Measurements from ENCODE around the gene PHF21B.

The PHF21B gene

DNA sequence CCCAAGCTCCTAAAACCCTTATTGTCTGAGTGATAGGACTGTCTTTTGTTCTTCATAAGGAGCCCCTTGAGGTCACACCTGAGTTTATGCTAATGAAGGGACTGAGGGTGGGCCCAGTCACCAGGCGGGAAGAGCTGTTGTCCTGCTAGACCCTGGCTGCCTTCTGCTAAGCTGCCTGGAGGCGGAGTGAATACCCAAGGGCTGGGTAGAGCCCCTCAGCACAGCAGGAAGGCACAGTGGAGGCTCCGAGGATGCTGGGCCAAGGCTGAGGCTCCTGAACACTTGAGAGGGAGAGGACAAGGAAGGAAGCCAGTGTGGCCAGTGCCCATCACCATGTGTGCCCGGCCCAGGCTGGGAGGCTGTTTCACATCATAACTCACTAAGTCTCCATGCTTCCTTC is 4.8 kb upstream of the PHF21B start:
- DNase-seq (ENCODE audit: low read depth, low spot score), result no peak

- no peak for DNase-seq (ENCODE audit: low read depth, low spot score)
Measured at GRCh38 chr22:45013138-45013537, 3.3 kb upstream of the PHF21B start.

DNA sequence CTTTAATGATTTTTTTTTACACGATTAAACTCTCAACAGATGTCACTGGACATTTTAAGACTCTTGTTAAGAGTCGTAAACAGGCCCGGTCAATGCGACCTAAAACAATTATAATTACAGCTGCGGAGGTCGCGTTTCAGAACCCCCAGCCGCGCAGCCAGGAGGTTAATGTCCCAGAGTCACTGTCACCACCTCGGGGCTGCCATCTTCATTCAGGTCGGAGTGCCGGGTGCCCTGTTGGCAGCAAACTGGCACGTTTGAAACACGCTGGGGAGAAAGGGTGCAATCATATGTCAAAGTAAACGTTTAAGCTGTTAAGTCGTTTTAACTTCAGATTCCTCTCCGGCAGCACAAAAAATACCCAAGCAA is 711 bp upstream of the PHF21B start:
- DNase-seq (ENCODE audit: low read depth, low spot score), result no peak

- DNase-seq (ENCODE audit: low read depth, low spot score), result peak; percentile 56
Measured at GRCh38 chr22:45008751-45009605, 827 bp downstream of the PHF21B start.

DNA sequence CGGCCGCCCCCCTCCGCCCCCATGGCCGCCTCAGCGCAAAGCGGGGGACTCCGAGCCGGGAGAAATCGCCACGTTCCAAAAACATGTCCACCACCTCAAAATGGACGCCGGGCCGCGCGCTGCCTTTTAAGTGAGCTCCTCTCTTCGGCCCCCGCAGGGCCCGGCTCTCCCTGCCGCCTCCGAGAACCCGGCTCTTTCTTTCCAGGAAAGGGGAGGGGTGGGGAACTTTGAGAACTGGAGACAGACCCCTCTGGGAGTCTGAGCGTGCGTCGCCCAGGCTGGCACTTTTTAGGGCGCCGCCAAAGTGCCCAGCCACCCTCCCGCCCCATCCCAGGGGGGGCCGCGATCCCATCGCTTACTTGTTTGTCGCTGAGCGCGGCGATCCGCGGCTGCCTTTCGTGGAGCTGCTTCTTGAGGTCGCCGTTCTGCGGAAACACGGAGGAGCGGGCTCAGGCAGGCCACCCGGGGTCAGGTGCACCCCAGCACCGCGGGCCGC is 1.6 kb downstream of the PHF21B start:
- peak; percentile 54 for DNase-seq (ENCODE audit: low read depth, low spot score)

GRCh38 chr22:45007391-45008185 is 2.2 kb downstream of the PHF21B start:
- peak; percentile 89 for DNase-seq (ENCODE audit: low read depth, low spot score)

- DNase-seq (ENCODE audit: low read depth, low spot score), result peak; percentile 84
Measured at GRCh38 chr22:45006964-45007390, 2.8 kb downstream of the PHF21B start.

- peak; percentile 49 for DNase-seq (ENCODE audit: low read depth, low spot score)
Measured at GRCh38 chr22:45006111-45006963, 3.5 kb downstream of the PHF21B start.

DNA sequence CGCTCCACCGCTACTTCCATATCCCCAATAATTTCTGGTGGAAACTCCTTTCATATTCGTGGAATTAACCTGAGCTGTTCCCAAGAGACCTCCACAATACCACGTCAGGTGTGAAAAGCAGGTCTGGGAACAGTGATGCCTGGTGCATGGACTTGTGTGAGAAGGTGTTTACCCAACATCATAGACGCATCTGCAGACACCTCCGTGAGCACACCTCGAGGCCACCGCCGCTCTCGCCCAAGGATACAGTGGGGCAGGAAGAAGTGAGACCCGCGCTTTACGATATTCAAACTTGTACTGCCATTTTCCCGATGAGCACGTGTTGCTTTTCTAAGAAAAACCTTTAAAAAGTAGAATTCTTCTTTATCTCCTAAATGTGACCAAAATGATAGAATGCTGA is 8.2 kb downstream of the PHF21B start:
- DNase-seq (ENCODE audit: low read depth, low spot score), result no peak

- no peak for DNase-seq (ENCODE audit: low read depth, low spot score)
Measured at GRCh38 chr22:45000330-45000729, 9.5 kb downstream of the PHF21B start.

GRCh38 chr22:44999687-45000086 is 10.1 kb downstream of the PHF21B start:
- DNase-seq (ENCODE audit: low read depth, low spot score), result no peak

GRCh38 chr22:44999231-44999630 is 10.6 kb downstream of the PHF21B start:
- DNase-seq (ENCODE audit: low read depth, low spot score), result no peak

DNA sequence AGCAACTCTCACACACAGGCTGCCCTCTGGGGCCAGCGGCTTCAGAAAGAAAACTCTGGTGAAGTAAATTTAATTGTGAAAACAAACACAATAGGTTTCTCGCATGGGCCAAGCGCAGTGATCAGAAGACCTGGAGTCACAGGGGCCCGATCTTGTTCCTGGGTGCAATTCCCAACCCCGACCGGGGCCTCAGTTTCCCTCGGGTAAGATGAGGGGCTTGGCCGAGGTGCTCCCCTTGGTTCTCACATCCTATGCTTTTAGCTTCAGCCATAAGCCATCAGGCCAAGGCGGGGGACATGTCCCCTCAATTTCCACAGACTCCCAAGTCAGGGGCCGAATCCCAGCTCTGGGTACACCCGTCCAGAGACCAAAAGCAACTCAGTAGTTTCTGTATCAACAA is 11.5 kb downstream of the PHF21B start:
- no peak for DNase-seq (ENCODE audit: low read depth, low spot score)

DNA sequence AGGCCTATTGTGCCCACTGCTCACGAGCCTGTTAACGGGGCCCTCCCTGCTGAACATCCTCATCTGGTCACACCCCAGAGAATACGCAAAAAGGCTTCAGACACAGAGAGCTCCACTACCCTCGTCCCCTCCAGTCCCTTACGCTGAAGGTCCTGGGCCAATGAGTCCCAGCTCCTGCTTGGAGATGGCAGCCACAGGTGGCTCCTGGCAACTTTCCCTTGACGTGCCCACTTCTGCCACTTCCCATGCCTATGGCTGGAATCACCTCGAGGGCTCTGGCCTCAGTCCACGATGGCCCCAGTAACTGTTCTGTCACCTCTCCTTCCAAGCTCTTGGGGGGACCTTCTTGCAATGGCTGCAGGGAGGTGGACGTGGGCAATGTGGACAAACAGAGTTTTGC is 12.7 kb downstream of the PHF21B start:
- no peak for DNase-seq (ENCODE audit: low read depth, low spot score)

DNA sequence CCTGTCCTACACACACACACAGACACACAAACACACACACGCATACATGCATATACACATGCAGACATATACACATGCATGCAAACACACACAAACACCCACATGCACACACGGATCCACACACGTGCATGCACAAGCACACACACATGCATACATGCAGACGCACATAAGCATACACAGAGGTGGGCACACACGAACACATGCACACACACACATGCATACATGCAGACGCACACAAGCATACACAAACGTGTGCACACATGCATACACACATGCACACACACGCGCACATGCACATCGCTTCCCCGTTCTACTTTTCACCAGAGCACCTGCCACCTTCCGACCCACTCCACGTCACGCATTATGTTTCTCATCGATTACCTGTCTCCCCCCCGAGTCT is 13.2 kb downstream of the PHF21B start:
- no peak for DNase-seq (ENCODE audit: low read depth, low spot score)

- DNase-seq (ENCODE audit: low read depth, low spot score), result no peak
Measured at GRCh38 chr22:44996120-44996519, 13.7 kb downstream of the PHF21B start.

- DNase-seq (ENCODE audit: low read depth, low spot score), result no peak
Measured at GRCh38 chr22:44995715-44996114, 14.1 kb downstream of the PHF21B start.

DNA sequence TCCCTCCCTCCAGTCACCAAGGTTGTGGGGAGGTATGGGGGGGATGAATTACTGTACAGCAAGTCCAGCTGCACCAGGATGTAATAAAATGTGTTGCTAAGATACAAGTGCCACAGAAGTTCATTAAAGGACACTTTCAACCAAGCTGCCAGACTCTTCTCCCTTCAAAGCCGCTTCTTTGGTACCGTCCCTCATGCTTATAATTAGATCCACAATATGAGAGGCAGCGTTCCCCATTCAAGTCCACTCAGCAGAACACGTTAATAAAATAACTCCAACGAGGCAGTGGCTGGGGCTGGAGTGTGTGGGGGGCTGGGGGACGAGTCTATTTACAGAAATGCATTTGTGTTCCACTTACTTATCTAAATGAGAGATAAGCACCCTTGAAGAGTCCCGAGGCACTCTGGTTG is 14.7 kb downstream of the PHF21B start:
- DNase-seq (ENCODE audit: low read depth, low spot score), result no peak

DNA sequence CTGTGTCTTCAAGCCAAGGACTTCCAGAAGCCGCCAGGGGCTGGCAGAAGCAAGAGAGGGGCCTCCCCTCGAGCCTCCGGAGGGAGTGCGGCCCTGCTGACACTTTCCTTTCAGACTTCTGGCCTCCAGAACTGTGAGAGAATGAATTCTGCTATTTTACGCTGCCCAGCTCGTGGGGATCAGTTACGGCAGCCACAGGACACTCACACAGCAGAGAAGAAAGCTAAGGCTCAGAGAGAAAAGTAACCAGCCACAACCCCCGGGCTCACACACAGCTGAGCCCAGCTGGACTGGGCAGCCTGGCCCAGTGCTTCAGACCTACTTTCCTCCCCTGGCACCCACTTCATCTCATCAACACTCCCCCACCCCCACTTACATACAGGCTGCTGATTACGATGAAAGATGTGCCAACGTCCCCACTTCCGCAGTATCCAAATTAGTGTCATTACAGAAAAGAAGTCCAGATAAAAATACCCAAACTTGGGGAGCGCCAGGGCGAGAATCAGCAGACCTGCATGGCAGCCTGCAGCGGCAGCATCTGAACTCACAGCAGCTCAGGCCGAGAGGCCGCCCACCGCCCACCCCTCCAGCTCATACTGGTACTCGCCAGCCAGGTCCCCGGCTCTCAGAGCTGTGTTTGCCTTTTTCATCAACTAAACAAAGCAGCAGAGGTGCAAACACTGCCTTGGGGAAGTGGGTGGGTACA is 15.3 kb downstream of the PHF21B start:
- no peak for DNase-seq (ENCODE audit: low read depth, low spot score)

- no peak for DNase-seq (ENCODE audit: low read depth, low spot score)
Measured at GRCh38 chr22:44992166-44992565, 17.6 kb downstream of the PHF21B start.

- no peak for DNase-seq (ENCODE audit: low read depth, low spot score)
Measured at GRCh38 chr22:44991218-44991617, 18.6 kb downstream of the PHF21B start.
